RCC 7860 (cell line): ENCODE measurements around the gene PPP1R18.
"Not testable (repeated sequence)": the region's sequence is repeated elsewhere in the genome, so short reads cannot be mapped to it uniquely, and the experiment has no call there.

Experiments
- DNase-seq: peaks from one replicate; pipeline ENCODE4 v3.0.0-alpha.2; 2015; ENCODE audit warnings: low spot score
- FAIRE-seq: peaks from 2 replicates; lab custom pipeline; 2012; peaks lifted over from hg19 to GRCh38; lab: Jason Lieb, UNC

The PPP1R18 gene

DNA sequence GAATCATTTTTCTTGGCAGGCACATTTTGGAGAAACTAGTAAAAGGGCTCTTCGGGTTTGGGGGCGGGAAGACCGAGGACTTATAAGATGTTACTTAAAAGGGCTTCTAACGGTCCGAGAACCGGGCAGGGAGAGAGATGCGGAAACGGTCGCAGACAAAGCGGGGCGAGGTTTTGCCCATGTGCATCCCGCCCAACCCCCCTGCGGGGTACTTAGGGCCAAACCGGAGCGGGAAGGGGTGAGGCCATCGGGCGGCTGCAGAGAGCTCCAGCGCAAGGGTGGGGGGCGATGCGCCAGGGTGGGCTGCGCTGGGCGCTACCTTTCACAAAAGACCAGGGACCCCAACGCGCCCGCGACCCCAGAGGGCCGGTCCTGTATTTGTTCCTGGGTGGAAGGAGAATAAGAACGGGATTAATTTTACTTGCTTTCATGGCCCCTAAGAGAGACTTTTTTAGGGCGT is 34.3 kb upstream of the PPP1R18 start:
- DNase-seq (peak; percentile 43), FAIRE-seq (no peak)

DNA sequence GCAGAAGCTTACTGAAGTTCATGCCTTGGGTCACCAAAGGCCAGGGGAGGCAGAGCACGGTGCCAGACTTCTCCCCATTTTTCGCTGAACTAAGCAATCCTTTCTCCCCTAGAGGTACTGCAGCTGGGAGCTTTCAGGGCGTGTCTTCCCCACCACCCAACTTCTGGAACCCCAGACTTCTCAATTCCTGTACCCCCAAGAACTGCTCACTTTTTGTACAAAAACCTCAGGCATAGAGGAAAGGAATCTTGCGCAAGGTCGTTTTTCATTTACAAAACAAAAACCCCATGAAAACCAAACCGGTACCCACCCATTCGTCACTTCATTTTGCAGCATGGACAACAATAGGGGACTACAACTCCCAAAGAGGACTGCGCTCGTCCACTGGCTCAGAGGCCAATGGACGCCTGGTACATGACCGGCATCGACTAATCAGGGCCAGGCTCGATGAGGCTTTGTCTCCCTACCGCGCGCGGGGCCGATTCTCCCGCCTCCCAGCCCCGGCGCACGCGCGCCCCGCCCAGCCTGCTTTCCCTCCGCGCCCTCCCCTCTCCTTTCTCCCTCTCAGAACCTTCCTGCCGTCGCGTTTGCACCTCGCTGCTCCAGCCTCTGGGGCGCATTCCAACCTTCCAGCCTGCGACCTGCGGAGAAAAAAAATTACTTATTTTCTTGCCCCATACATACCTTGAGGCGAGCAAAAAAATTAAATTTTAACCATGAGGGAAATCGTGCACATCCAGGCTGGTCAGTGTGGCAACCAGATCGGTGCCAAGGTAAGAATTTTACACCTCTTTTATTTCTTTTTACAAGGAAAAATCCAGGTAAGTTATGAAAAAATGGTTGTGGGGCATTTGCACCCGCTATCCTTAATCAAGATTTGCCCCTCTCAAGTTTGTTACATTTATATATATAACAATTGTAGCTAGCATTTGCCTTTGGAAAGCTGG is 33.6 kb upstream of the PPP1R18 start, which contains the start of gene TUBB:
TSS of gene TUBB (plus strand) at position 562 of the 947 bp plus-strand sequence. CDS start at position 717, 155 bp downstream.
- DNase-seq (peak; percentile 93), FAIRE-seq (peak; percentile 51)

DNA sequence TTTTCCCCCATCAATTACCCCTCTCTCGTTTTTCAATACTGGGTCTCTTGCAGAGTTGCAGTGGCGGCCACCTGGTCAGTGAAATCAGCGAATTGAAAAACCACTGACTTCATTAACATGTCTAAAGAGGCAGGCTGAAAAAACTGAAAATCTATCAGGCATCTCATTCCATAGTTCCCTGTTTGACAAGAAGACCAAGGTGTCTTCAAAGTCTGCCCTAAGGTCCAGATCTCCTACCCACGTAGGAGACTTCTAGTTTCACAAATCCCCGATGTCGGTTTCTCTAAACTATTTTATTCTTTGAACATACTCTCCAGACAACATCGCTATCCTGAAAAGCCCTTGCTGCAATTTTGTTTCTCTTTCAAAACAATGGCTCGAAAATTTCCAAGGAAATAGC is 32.9 kb upstream of the PPP1R18 start:
- no peak for DNase-seq
- FAIRE-seq, result no peak

DNA sequence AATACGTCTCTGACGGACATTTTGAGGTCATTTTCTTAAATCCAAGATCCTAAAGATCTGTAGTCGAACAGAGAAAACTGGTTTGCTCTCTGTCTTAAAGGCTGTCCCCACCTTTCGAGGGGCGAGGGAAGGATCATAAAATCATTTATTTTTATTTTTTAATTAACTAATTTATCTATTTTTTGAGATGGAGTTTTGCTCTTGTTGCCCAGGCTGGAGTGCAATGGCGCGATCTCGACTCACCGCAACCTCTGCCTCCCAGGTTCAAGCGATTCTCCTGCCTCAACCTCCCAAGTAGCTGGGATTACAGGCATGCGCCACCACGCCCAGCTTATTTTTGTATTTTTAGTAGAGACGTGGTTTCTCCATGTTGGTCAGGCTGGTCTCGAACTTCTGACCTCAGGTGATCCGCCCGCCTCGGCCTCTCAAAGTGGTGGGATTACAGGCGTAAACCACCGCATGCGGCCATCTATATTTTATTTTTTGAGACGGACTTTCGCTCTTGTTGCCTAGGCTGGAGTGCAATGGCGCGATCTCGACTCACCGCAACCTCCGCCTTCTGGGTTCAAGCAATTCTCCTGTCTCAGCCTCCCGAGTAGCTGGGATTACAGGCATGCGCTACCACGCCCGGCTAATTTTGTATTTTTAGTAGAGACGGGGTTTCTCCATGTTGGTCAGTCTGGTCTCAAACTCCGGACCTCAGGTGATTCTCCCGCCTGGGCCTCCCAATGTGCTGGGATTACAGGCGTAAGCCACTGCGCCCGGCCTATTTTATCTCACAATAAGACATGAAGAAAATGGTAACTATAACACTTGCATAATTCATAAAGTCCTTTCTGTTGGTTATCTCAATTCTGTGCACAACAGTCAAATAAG is 31.6 kb upstream of the PPP1R18 start:
- not testable (repeated sequence) for DNase-seq, FAIRE-seq

DNA sequence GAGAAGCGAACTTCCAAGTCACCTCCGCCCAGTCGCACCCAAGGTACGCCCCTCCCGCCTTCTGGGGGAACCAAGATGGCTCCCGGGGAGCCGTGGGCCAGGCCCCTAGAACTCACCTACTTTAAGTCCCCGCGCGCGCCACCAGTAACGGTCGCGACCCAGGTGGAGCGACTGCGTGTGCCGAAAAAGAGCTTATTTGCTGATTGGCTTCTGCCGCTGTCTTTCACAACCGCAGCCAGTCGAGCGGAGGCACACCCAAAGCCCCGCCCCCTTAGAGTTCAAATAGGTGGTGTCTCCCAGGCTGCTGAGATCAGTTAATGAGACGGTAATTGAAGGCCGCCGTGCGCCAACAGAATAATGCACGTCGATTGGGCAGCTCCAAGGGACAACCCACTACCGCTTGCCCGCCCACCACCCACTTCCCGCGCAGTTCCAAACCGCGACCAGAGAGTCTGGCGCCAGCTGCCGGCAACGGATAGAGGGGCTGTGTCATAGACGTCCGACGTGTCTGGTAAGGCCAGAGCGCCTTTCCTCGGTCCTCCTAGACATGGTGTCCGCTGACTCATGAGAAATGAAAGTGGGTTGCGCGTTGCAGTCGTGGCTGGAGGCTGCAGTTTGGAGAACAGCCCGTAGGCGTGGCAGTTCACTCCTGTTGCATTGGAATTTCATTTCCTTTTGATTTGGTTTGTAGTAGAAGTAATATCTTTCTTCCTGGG is 30.8 kb upstream of the PPP1R18 start, which contains the start of gene MDC1:
TSS of gene MDC1 (minus strand) at position 153 of the 716 bp plus-strand sequence. CDS start 2,106 bp downstream, outside the sequence.
- DNase-seq (peak; percentile 100), FAIRE-seq (peak; percentile 92)

DNA sequence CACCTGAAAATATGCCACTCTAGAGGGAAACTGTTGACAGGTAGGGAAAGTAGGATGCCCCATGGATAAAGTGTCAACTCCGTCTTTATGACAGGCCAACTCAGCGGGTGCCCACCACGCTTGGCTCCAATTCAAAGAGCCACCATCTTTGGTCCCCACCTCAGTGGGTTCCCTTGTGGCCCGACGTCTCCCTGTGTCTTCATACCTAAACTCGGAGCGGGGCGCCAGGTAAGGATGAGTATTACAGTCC is 30.4 kb upstream of the PPP1R18 start:
- DNase-seq (no peak), FAIRE-seq (no peak)

DNA sequence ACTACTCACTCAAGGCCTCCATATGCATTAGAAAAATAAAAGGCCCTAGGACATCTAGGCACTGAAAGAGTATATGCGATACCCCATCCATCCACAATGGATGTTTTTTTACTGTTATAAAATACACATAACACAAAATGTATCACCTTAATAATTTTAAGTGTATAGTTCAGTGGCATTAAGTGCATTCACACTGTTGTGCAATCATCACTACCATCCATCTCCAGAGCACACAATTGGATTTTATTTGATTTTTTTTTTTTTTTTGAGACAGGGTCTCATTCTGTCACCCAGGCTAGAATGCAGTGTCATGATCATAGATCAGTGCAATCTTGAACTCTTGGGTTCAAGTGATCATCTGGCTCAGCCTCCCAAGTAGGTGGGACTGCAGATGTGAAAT is 27.8 kb upstream of the PPP1R18 start:
- no peak for DNase-seq
- no peak for FAIRE-seq

DNA sequence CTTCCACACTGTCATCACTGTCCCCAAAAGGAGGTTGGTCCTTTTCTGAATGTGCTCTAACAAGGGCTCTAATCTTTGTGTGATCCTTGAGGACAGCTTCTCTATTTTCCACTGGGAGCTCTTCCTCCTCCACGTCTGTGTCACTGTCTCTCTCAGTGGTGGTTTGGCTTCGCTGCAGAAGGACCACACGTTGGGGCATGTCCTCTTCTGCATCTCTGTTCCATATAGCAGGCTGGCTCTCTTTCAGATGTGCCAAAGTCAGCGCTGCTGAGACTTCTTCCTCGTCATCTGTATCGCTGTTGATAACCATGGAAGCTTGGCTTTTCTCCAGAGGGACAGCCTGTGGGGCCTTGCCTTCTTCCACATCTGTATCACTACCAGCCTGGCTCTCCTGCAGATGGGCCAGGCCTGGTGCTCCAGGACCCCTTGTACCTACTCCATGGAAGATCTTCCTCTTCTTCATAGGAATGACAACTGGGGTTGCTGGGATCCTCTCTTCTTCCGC is 26.0 kb upstream of the PPP1R18 start:
- FAIRE-seq (no peak), DNase-seq (no peak)

DNA sequence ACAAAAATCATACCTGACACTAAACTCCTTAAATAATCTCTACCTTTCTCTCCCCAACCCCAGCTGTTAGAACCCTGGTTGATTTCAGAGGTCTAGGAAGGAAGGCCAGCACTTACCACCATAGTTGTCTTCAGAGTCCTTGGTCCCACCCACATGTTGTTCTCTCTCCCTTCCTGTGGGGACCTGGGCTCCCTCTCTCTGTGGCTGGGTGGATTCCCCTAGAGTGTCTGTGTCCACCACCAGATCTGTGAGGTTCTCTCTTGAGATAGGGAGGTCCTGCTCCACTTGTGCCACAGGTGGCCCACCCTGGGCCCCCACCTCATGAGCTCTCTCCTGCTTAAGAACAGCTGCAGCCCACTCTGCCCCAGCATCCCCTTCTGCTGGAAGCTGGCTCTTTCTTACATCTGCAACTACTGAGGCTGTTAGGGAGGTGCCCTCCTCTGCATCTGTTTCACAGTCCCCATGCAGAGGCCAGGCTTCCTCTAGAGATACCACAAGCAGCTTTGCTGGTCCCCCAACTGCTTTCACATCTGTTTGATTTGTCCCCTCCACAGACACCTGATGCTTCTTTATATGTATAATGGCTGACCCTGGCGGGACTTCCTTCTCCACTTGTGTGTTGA is 25.4 kb upstream of the PPP1R18 start:
- no peak for FAIRE-seq
- DNase-seq, result no peak

DNA sequence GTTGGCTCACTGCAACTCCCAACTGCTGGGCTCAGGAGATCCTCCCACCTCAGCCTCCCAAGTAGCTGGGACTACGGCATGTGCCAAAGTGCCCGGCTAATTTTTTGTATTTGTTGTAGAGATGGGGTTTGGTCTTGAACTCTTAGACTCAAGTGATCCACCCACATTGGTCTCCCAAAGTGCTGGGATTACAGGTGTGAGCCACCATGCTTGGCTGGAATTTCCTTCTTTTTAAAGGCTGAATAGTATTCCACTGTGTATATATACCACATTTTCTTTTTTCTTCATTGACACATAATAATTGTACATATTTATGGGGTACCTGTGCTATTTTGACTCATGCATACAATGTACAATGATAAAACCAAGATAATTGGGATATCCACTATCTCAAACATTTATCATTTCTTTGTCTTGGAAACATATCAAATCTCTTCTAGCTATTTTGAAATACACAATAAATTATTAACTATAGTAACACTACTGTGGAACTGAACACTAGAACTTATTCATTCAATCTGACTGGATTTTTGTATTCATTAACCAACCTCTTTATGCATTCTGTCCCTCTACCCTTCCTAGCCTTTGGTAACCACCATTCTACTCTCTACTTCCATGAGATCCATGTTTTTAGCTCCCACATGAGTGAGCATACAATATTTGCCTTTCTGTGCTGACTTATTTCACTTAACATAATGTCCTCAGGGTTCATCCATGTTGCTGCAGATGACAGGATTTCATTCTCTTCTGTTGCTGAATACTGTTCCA is 22.8 kb upstream of the PPP1R18 start:
- peak; percentile 79 for FAIRE-seq
- no peak for DNase-seq

DNA sequence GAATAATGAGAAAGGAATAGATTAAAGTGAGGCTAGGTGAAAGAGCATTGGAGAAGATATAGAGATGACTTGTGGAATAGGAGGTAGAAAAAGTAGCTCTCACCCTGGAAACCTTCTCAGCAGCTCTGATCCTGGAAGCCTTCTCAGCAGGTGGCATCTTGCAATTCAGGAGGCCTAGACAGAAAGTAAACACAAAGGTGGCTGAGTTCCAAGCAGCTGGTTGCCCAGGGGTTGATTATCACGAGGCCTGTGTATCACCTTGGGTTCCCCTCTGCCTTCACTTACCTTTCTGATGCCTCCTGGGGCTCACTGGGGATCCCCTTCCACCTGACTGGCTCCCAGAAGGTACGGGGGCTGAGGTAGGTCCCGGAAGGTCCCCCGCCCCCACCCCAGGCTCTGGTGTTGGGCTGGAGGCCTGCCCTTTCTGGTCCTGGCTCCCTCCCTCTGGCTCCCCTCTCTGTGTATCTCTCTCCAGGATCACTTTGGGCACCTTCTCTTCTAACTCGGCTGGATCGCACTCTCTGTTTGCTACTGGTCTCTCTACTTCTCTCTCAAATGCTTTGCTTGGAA is 20.9 kb upstream of the PPP1R18 start:
- DNase-seq (no peak), FAIRE-seq (no peak)

DNA sequence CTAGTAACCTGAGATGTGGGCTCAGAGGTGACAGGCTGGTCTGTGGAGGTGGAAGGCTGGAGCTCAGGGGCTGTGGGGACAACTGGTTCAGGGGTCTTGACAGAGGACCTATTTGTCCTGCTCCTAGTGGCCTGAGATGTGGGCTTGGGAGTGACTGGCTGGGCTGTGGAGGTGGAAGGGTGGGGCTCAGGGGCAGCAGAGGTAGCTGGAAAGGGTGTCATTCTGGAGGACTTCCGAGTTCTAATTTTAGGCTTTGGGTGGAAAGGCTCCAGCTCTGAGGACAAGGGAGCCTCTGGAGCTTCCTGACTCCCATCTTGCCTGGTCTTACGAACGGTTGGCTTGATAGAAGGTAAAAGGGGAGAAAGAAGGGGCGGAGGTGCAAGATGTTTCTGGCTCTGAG is 19.2 kb upstream of the PPP1R18 start:
- DNase-seq (no peak), FAIRE-seq (no peak)

DNA sequence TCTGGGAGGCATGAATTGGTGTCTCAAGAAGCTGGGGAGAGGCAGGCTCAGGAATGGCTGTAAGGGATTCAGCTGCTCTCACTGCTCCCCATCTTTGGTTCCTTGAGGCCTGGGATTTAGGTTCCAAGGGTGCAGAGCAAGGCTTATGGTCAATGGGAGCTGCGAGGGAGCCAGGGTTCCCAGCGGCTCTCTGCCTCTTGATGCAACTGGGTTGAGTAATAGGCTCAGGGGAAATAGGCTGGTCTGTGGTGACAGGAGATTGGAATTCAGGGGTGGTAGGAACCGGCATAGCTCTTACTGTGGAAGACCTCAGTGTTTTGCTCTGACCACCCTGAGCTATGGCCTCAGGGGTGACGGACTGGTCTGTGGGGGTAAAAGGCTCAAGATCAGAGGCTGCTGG is 17.4 kb upstream of the PPP1R18 start:
- FAIRE-seq, result no peak

DNA sequence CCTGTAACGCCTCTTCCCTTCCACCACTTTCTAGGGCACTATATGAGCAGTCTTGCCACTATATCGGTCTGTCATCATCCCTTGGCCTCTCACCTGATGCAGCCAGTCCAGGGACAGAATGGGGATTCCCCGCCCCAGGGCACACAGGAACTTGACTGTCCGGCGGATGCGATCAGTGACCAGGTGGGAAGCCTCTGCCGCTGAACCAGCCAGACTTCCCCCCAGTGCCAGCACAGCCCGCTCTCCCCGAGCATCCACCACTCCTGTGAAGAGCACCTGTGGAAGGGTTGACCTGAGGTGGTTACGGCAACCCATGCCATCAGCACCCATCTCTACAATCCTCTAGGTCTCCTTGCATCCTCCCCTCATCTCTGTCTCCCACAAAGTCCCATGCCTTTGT is 16.6 kb upstream of the PPP1R18 start:
- DNase-seq (no peak), FAIRE-seq (no peak)

More for the DNA sequence above, 17.4 kb upstream of the PPP1R18 start:
- no peak for DNase-seq

DNA sequence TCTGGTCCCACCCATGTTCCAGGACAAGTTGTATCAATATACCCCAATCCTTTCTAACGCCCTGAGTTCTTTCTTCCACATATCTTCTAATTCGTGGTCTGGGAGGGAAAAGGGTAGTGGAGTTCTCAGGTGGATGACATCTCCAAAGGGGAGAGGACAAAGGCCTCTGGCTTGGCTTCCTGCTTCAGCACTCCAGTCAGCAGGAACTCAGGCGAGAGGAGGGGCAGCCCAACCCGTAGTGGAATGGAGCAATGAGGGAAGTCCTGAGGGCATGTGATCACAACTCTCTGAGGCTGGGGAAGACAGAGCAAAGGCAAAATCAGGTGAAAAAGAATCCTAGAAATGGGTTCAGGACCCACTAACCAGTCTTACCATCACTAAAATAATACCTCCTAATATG is 13.9 kb upstream of the PPP1R18 start:
- no peak for FAIRE-seq
- DNase-seq, result no peak

DNA sequence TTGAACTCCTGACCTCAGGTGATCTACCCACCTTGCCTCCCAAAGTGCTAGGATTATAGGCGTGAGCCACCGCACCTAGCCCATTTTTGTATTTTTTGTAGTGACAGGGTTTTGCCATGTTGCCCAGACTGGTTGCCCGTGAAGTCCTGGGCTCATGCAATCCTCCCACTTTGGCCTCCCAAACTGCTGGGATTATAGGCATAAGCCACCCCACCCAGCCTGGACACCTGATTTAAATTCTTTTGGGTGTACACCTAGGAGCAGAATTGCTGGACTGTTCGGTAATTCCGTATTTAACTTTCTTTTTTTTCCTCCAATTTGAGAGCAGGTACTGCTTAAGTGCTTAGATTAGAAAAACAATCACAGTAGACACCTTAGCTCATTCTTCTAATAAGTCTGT is 10.0 kb upstream of the PPP1R18 start:
- FAIRE-seq (no peak), DNase-seq (no peak)

DNA sequence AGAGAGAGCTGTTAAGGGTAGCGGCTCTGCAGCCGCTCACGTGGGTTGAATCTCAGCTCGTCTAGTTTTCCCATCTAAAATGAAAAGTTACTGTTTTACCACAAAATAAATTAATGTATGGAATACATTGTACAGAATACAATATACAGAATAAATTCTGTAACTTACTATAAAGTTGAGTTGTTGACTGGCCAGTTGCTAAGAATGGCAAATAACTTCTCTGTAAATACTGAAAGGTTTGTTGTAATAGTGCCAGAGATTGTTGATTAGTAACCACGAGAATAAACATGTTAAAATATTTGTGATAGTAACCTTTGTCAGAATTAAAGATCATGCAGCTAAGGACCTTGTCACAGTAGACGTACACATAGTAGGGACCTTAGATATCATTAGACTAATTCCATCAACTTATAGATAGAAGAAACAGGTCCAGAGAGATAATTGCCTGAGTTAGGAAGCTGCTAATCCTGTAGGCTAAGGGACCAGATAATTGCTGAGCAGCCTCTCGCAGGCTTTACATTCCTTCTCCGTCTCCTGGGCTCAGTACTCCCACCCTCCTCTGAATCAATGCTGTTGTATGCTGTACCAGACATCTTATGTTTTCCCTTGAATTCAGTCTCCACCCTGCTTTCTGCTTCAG is 4.9 kb upstream of the PPP1R18 start:
- no peak for FAIRE-seq
- DNase-seq, result no peak

DNA sequence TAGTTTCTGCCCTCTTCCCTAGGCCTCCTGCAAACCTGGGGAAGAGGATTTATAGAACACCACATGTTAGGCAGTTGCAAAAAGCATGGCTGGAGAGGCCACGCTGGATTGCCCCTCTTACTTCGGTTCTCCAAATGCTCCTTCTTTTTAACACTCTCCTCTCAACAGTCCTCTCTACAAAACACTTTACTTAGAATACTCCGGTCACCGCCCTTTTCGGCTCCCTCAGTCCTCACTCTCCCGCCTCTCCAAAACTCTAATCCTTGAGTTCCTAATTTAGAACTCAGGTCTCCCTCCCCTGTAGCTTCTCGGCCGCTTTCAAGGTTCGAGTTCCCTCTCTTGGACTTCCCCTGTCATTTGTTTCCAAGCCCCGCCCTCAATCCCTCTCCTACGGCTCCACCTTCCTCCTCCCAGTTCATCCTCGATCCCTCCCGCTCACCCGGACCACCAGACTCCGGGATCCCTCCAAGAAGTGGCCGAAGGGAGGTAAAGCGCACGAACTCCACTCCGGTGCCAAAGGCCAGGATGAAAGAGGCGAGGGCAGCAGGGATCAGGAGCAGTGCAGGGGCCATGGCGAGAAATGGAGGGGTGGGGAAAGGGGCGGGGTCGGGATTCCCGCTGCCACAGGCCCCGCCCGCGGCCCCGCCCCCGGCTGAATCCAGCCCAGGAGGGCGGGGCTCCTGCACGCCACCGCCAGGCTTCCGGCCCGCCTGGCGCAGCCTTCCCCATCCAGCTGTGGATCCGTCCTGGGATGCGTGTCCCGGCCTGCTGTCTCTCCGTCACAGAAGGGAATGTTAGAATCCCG is 4.2 kb upstream of the PPP1R18 start, which contains the start of gene NRM:
TSS of gene NRM (minus strand) at position 582 of the 805 bp plus-strand sequence. CDS start at position 572, 10 bp downstream.
- FAIRE-seq, result no peak

More for the DNA sequence above, 4.2 kb upstream of the PPP1R18 start, which contains the start of gene NRM:
- DNase-seq, result peak; percentile 54
